ENCODE measurements around the gene CXCR5. TPM values are rescaled to one million over a fixed set of nuclear protein-coding genes. Genes with fewer than 3 reads are reported as not detected.
A peak's percentile ranks its signal among the peaks of the same experiment; 100 is the strongest.

The CXCR5 gene
- total RNA-seq, 1 donor from 2014 or later = not detected

GRCh38 chr11:118928101-118928869 is 44.6 kb downstream of the CXCR5 start:
- H3K36me3 Mint-ChIP-seq (ENCODE audit: unreplicated experiment) = no peaks in the 10 kb centered on the region
- H3K27ac Mint-ChIP-seq (ENCODE audit: unreplicated experiment) = peak overlapping the region; percentile 90
- TF ChIP-seq CTCF (IDR thresholded peaks at IDR 0.05; ENCODE audit: partially characterized antibody, unreplicated experiment) = peak; percentile 85
- H3K4me3 Mint-ChIP-seq (ENCODE audit: unreplicated experiment) = peak overlapping the region; percentile 95
- peaks cover 8% of the 10 kb centered on the region for H3K27me3 Mint-ChIP-seq (ENCODE audit: unreplicated experiment)
- peak; percentile 93 for DNase-seq
- H3K9me3 Mint-ChIP-seq (ENCODE audit: unreplicated experiment) = peaks cover 15% of the 10 kb centered on the region
- peaks cover 25% of the 10 kb centered on the region for H3K4me1 Mint-ChIP-seq (ENCODE audit: low read depth, unreplicated experiment)

- H3K4me3 Mint-ChIP-seq (ENCODE audit: unreplicated experiment) = peak overlapping the region; percentile 95
- TF ChIP-seq CTCF (IDR thresholded peaks at IDR 0.05; ENCODE audit: partially characterized antibody, unreplicated experiment) = no peak
- peak overlapping the region; percentile 90 for H3K27ac Mint-ChIP-seq (ENCODE audit: unreplicated experiment)
Measured at GRCh38 chr11:118928870-118929500, 45.3 kb downstream of the CXCR5 start.

GRCh38 chr11:118929501-118930093 is 45.9 kb downstream of the CXCR5 start:
- H3K27ac Mint-ChIP-seq (ENCODE audit: unreplicated experiment) = no peak overlapping the region

More at GRCh38 chr11:118928870-118929500, 45.3 kb downstream of the CXCR5 start:
- peak; percentile 65 for DNase-seq
- Mint-ChIP-seq H3K36me3 (ENCODE audit: unreplicated experiment) (no peaks in the 10 kb centered on the region), H3K27me3 (ENCODE audit: unreplicated experiment) (peaks cover 8% of the 10 kb centered on the region), H3K9me3 (ENCODE audit: unreplicated experiment) (peaks cover 12% of the 10 kb centered on the region), H3K4me1 (ENCODE audit: low read depth, unreplicated experiment) (peaks cover 19% of the 10 kb centered on the region)

DNA sequence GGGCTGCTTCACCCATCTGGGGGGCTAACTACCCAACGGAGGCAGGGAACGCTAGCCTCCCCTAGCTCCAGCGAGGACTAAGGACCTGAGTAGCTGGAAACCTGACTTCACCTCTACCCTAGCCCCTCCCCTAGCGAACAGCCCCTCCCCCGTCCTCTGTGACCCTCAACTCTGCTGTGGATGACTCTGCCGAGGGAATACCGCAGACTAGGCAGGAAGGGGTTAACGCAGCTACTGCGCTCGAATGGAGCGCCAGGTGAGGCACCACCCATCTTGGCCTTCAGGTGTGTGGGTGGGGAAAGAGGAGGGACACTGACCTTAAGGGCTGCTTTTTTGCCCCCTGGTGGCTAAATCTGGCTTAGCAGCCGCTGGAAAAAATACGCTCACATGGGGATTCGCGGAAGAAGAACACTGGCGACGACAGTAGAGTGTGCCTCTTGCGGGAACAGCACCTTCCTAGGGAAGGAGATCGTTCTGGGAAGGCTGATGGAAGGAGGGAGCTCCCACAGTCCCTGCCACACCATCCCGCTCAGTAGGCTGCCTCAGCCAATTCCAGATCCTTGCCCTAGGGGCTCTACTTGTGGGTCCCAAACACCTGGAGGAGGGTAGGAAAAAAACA is 46.5 kb downstream of the CXCR5 start:
- Mint-ChIP-seq H3K27ac (ENCODE audit: unreplicated experiment) (no peak overlapping the region), H3K36me3 (ENCODE audit: unreplicated experiment) (no peaks in the 10 kb centered on the region), H3K4me1 (ENCODE audit: low read depth, unreplicated experiment) (peaks cover 15% of the 10 kb centered on the region), H3K9me3 (ENCODE audit: unreplicated experiment) (peaks cover 10% of the 10 kb centered on the region), H3K27me3 (ENCODE audit: unreplicated experiment) (peaks cover 6% of the 10 kb centered on the region), H3K4me3 (ENCODE audit: unreplicated experiment) (peak overlapping the region; percentile 77)
- TF ChIP-seq CTCF (IDR thresholded peaks at IDR 0.05; ENCODE audit: partially characterized antibody, unreplicated experiment) = peak; percentile 98
- DNase-seq = peak; percentile 84

More at GRCh38 chr11:118929501-118930093, 45.9 kb downstream of the CXCR5 start:
- peak; percentile 84 for DNase-seq
- Mint-ChIP-seq H3K9me3 (ENCODE audit: unreplicated experiment) (peaks cover 10% of the 10 kb centered on the region), H3K4me3 (ENCODE audit: unreplicated experiment) (peak overlapping the region; percentile 77), H3K4me1 (ENCODE audit: low read depth, unreplicated experiment) (peaks cover 15% of the 10 kb centered on the region), H3K27me3 (ENCODE audit: unreplicated experiment) (peaks cover 6% of the 10 kb centered on the region), H3K36me3 (ENCODE audit: unreplicated experiment) (no peaks in the 10 kb centered on the region)
- no peak for TF ChIP-seq CTCF (IDR thresholded peaks at IDR 0.05; ENCODE audit: partially characterized antibody, unreplicated experiment)
